ENCODE measurements around the gene VDR. TPM values are rescaled to one million over a fixed set of nuclear protein-coding genes. Genes with fewer than 3 reads are reported as not detected.

VDR gene
- total RNA-seq, 1 donor from 2014 or later, result 0.54 TPM

DNA sequence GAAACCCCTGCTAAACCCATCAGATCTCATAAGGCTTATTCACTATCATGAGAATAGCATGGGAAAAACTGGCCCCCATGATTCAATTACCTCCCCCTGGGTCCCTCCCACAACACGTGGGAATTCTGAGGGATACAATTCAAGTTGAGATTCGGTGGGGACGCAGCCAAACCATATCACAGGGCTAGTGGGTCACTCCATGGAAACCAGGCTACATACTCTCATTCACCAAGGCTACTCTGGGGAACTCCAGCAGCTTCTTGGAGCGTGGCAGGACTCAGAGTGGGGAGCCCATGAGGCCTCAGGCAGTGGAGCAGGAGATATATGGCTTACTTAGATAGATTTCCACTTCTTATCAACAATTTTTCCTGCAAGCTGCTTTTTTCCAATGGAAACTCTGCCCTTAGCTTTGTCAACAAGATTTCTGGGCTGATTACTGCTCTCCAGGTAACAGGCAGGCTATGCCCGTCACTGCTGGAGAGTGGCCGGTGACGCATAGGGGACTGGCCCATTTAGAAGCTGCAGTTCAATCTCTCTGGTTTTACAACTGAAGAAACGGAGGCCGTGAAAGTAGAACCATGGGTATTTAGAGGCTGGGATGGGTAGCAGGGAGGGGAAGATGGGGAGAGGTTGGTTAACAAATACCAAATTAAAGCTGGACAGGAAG lies 16.5 kb downstream of the VDR start:
- no peak for DNase-seq (ENCODE audit: low spot score in 2 of 2, unreplicated experiment in 2 of 2)
- TF ChIP-seq, protein P1, sequence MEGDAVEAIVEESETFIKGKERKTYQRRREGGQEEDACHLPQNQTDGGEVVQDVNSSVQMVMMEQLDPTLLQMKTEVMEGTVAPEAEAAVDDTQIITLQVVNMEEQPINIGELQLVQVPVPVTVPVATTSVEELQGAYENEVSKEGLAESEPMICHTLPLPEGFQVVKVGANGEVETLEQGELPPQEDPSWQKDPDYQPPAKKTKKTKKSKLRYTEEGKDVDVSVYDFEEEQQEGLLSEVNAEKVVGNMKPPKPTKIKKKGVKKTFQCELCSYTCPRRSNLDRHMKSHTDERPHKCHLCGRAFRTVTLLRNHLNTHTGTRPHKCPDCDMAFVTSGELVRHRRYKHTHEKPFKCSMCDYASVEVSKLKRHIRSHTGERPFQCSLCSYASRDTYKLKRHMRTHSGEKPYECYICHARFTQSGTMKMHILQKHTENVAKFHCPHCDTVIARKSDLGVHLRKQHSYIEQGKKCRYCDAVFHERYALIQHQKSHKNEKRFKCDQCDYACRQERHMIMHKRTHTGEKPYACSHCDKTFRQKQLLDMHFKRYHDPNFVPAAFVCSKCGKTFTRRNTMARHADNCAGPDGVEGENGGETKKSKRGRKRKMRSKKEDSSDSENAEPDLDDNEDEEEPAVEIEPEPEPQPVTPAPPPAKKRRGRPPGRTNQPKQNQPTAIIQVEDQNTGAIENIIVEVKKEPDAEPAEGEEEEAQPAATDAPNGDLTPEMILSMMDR (IDR thresholded peaks at IDR 0.05; ENCODE audit: unreplicated experiment), result no peak
- Mint-ChIP-seq H3K4me3 (no peak overlapping the region), H3K9me3 (no peaks in the 10 kb centered on the region), H3K27ac (no peak overlapping the region), H3K36me3 (no peaks in the 10 kb centered on the region), H3K27me3 (ENCODE audit: low read depth) (no peaks in the 10 kb centered on the region), H3K4me1 (no peaks in the 10 kb centered on the region)

DNA sequence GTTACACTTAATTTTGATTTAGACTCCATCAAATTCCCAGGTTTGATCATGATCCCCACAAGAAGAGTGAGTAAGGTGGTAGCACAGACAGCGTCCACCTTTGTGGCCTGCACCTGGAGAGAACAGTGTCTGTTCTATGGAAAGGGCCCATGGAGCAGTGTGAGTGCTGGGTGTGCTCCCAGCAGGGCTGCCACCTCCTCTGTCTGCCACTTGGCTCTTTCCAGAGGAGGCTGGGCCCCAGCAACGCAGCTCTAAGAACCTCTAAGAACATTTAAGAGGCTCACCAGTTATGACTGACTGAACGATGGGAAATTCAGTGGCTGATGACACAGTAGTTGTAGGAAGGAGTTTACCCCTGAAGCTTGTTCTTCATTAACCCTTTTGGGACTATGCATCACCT lies 17.3 kb downstream of the VDR start:
- H3K4me3 Mint-ChIP-seq, result no peak overlapping the region
- H3K9me3 Mint-ChIP-seq, result no peaks in the 10 kb centered on the region
- H3K27me3 Mint-ChIP-seq (ENCODE audit: low read depth), result no peaks in the 10 kb centered on the region
- TF ChIP-seq, protein P1 (IDR thresholded peaks at IDR 0.05; ENCODE audit: unreplicated experiment), result no peak
- no peak overlapping the region for H3K27ac Mint-ChIP-seq
- no peak for DNase-seq (ENCODE audit: low spot score in 2 of 2, unreplicated experiment in 2 of 2)
- H3K36me3 Mint-ChIP-seq, result no peaks in the 10 kb centered on the region
- H3K4me1 Mint-ChIP-seq, result peaks cover 5% of the 10 kb centered on the region

DNA sequence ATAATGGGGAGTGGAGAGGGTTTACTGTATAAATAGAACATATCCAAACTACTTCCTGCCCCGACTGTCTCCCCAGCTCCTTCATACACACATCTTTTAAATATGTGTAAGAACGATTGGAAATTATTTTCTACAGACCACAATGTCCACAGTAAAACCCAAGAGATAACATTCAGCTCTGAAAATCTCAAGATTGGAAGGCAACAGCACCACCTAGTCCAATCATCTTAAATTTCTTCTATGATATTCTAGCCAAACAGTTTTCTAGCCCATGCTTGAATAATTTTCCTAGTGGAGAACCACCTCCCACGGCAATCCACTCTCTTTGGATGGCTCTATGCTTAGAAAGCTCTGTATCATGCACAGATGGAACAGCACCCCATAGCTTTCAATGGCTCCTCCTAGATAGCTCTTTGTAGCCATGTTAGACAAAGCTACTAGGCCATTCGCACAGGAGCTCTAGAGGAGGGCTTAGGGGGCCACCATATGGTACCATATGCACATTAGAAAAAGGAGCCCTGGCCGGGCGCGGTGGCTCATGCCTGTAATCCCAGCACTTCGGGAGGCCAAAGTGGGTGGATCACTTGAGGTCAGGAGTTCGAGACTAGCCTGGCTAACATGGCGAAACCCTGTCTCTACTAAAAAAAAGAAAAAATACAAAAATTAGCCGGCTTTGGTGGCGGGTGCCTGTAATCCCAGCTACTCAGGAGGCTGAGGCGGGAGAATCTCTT lies 18.1 kb downstream of the VDR start:
- no peak overlapping the region for H3K4me3 Mint-ChIP-seq
- no peak for DNase-seq (ENCODE audit: low spot score in 2 of 2, unreplicated experiment in 2 of 2)
- no peaks in the 10 kb centered on the region for H3K27me3 Mint-ChIP-seq (ENCODE audit: low read depth)
- no peaks in the 10 kb centered on the region for H3K9me3 Mint-ChIP-seq
- no peak overlapping the region for H3K27ac Mint-ChIP-seq
- peaks cover 5% of the 10 kb centered on the region for H3K4me1 Mint-ChIP-seq
- H3K36me3 Mint-ChIP-seq, result no peaks in the 10 kb centered on the region
- TF ChIP-seq, protein P1 (IDR thresholded peaks at IDR 0.05; ENCODE audit: unreplicated experiment), result no peak

DNA sequence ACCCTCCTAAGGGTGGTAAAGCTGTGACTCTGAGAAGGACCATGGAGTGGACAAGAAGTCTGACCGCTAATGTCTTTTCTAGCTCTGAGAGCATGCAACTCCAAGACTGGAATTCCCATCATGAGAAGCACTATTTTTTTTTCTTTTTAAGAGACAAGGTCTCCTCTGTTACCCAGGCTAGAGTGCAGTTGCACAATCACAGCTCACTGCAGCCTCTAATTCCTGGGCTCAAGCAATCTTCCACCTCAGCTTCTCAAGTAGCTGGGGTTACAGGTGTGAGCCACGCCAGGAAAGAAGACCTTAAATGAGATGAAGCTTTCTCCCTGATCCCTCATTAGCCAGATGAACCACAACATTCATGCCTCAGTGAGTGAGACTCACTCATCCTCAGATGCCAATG lies 19.2 kb downstream of the VDR start:
- peaks cover 5% of the 10 kb centered on the region for H3K4me1 Mint-ChIP-seq
- no peak for DNase-seq (ENCODE audit: low spot score in 2 of 2, unreplicated experiment in 2 of 2)
- H3K27me3 Mint-ChIP-seq (ENCODE audit: low read depth), result no peaks in the 10 kb centered on the region
- no peaks in the 10 kb centered on the region for H3K36me3 Mint-ChIP-seq
- H3K4me3 Mint-ChIP-seq, result no peak overlapping the region
- TF ChIP-seq, protein P1 (IDR thresholded peaks at IDR 0.05; ENCODE audit: unreplicated experiment), result no peak
- H3K27ac Mint-ChIP-seq, result no peak overlapping the region
- no peaks in the 10 kb centered on the region for H3K9me3 Mint-ChIP-seq

DNA sequence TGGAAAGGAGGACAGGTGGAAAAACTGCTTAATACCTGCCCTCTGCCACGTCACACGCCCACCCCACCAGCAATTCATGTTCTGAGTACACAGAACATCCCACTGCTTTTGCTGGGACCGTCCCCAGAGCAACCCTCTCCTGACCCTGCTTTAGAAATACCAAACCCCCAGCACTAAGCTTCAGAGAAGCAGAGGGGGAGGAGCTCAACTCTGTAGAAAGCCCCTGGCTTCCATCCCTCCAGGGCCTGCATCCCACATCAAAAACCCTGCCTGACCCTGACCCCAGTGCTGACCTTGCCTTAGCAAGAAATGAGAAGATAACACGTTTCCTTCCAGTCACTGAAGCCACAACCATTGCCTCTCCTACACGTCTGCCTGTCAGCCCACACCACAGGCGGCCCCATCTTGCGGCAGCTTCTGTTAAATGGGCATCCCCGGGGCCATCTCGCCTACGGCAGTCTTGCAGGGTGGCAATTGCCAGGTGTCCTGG lies 19.7 kb downstream of the VDR start:
- H3K4me3 Mint-ChIP-seq, result no peak overlapping the region
- H3K4me1 Mint-ChIP-seq, result peaks cover 5% of the 10 kb centered on the region
- H3K9me3 Mint-ChIP-seq, result no peaks in the 10 kb centered on the region
- TF ChIP-seq, protein P1 (IDR thresholded peaks at IDR 0.05; ENCODE audit: unreplicated experiment), result no peak
- no peaks in the 10 kb centered on the region for H3K36me3 Mint-ChIP-seq
- H3K27ac Mint-ChIP-seq, result no peak overlapping the region
- H3K27me3 Mint-ChIP-seq (ENCODE audit: low read depth), result no peaks in the 10 kb centered on the region
- no peak for DNase-seq (ENCODE audit: low spot score in 2 of 2, unreplicated experiment in 2 of 2)
